ENCODE data around the gene DTX3L.
"Not testable (repeated sequence)": the region's sequence is repeated elsewhere in the genome, so short reads cannot be mapped to it uniquely, and the experiment has no call there.

Gene DTX3L

GRCh38 chr3:122562923-122563716 lies 1.0 kb upstream of the DTX3L start:
- DNase-seq = no peak

- DNase-seq = peak in 1 of 2 experiments; percentile 39
These were observed 467 bp upstream of the DTX3L start for GRCh38 chr3:122563717-122564025.

- not testable (repeated sequence) for DNase-seq
These were observed 4.0 kb downstream of the DTX3L start for GRCh38 chr3:122568131-122568530.

GRCh38 chr3:122568755-122569154 lies 4.6 kb downstream of the DTX3L start:
- no peak for DNase-seq

GRCh38 chr3:122572940-122573412 lies 8.8 kb downstream of the DTX3L start:
- peak; percentile 36 to 39 for DNase-seq

GRCh38 chr3:122576174-122576940 lies 12.2 kb downstream of the DTX3L start:
- no peak for DNase-seq

GRCh38 chr3:122577409-122578031 lies 13.4 kb downstream of the DTX3L start, which contains the start of gene PARP15:
PARP15 (plus strand) TSS chr3:122577650; CDS start chr3:122577668, 18 bp downstream.
- DNase-seq = peak in 1 of 2 experiments; percentile 62

- no peak for DNase-seq
These were observed 14.1 kb downstream of the DTX3L start for GRCh38 chr3:122578069-122578740.

- DNase-seq = no peak
These were observed 16.3 kb downstream of the DTX3L start for GRCh38 chr3:122580470-122580869.

- no peak for DNase-seq
These were observed 17.5 kb downstream of the DTX3L start for GRCh38 chr3:122581622-122582021.

GRCh38 chr3:122582390-122582789 lies 18.3 kb downstream of the DTX3L start:
- DNase-seq = no peak

- DNase-seq = no peak
These were observed 22.0 kb downstream of the DTX3L start for GRCh38 chr3:122586098-122586497.

- DNase-seq = no peak
These were observed 22.8 kb downstream of the DTX3L start for GRCh38 chr3:122586773-122587485.

GRCh38 chr3:122587572-122587971 lies 23.4 kb downstream of the DTX3L start:
- DNase-seq = no peak

- DNase-seq = no peak
These were observed 25.2 kb downstream of the DTX3L start for GRCh38 chr3:122589297-122589696.

GRCh38 chr3:122590610-122591009 lies 26.5 kb downstream of the DTX3L start:
- DNase-seq = no peak

- no peak for DNase-seq
These were observed 29.9 kb downstream of the DTX3L start for GRCh38 chr3:122594025-122594424.

- no peak for DNase-seq
These were observed 34.0 kb downstream of the DTX3L start for GRCh38 chr3:122598151-122598550.

GRCh38 chr3:122598556-122598955 lies 34.4 kb downstream of the DTX3L start:
- DNase-seq = no peak

GRCh38 chr3:122602011-122602710 lies 38.0 kb downstream of the DTX3L start:
- no peak for DNase-seq

- DNase-seq = no peak
These were observed 38.9 kb downstream of the DTX3L start for GRCh38 chr3:122603056-122603455.

GRCh38 chr3:122606330-122606729 lies 42.2 kb downstream of the DTX3L start:
- no peak for DNase-seq
